ENCODE results near the gene ANKRD18B.
"Not testable (repeated sequence)": the region's sequence is repeated elsewhere in the genome, so short reads cannot be mapped to it uniquely, and the experiment has no call there.

ANKRD18B gene

DNA sequence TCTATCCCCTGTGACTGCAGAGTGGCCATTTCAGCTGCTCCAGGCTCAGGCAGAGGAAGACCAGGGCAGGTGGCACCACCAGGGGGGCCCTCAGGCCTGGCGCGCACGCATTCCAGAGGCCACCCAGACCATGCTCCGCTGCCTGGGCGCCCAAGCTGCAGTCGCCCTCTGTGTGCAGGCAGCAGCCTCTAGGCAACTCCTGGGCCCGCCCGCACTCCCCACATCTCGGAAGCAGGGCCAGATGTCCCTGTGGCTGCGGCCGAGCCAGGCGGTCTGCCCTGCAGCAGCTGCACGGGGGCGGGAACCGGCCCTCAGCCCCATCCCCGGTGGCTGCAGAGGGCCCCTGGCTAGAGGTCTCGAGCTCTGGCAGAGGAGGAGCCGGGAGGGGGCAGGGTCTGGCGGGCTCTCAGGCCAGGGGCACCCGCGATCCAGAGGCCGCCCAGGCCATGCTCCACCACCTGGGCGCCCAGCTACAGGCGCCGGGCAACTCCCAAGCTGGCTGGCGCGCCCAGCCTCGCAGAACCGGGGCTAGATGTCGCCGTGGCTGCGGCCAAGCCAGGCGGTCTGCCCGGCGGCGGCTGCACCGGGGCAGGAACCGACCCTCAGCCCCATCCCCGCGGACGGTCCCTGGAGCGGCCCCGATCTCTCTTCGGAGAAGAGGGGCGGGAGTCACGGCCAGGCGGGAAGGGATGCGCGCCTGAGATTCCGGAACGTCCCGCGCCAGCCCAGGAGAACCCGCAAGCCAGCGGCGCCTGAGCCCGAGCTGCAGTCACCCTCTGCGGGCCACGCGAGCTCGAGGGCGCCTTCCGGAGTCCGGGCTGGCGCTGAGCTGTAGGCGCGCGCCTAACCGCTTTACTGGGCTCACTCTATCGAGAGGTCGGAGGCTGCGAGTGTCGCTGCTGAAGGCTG, at the start of gene ANKRD18B:
TSS of gene ANKRD18B (plus strand) at position 855 of the 909 bp plus-strand sequence. CDS start 239 bp downstream, outside the sequence.
- DNase-seq: peak; percentile 89

DNA sequence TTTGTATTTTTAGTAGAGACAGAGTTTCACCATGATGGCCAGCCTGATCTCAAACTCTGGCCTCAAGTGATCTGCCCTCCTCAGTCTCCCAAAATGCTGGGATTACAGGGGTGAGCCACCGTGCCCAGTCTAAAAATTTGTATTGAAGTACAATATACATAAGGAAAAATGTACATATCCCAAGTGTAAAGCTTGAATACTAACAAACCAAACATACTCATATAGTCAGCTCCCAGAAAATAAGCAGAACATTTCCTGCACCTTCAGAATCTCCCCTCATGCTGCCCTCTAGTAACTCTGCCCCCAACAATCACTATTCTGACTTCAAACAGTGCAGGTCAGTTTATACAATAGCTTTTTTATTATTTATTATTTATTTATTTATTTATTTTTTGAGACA, 48.7 kb upstream of the ANKRD18B start:
- no peak for DNase-seq

DNA sequence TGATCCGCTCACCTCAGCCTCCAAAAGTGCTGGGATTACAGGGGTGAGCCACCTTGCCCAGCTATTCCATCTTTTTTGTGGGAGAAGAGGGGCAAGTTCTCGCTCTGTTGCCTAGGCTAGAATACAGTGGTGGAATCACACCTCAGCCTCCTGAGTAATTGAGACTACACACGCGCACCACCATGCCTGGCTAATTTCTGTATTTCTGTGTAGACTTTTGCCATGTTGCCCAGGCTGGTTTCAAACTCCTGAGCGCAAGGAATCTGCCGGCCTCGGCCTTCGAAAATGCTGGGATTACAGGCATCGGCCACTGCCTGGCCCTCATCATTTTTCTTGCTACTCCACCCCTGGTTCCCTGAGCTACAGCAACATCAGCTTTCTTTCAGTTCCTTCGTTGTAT, 47.5 kb upstream of the ANKRD18B start:
- DNase-seq: no peak

DNA sequence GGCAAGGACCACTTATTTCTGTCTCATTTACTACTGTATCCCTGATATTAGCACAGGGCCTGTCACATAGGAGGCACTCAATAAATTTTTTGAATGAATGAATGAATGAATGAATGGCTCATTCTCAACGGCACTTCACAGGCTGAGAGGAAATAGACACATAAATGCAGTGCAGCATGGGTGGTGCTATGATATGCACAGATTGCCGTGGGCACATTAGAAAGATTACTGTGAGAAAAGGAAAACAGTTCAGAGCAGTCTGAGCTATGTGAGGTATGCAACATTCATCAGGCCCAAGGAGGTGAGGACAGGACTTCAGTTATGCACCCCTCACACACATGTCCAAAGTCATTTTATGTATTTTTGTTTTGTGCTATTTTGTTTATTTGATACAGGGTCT, 43.9 kb upstream of the ANKRD18B start:
- no peak for DNase-seq

DNA sequence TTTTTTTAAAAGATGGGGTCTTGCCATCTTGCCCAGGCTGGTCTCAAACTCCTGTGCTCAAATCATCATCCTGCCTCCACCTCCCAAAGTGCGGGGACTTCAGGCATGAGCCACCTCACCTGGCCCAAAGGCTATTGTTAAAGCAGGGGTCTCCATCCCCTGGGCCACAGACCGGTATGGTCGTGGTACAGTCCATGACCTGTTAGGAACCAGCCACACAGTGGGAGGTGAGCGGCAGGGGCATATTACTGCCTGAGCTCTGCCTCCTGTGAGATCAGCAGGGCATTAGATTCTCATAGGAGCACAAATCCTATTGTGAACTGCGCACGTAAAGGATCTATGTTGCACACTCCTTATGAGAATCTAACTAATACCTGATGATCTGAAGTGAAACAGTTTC, 43.1 kb upstream of the ANKRD18B start:
- DNase-seq: no peak

DNA sequence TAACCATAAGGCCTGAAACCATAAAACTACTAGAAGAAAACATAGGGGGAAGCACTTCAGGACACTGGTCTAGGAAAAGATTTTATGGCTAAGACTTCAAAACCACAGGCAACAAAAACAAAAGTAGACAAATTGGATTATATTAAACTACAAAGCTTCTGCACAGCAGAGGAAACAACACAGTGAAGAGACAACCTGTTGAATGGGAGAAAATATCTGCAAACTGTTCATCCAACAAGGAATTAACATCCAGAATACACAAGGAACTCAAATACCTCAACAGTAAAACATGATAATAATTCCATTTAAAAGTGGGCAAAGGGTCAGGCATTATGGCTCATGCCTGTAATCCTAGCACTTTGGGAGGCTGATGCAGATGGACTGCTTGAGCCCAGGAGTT, 38.7 kb upstream of the ANKRD18B start:
- not testable (repeated sequence) for DNase-seq

DNA sequence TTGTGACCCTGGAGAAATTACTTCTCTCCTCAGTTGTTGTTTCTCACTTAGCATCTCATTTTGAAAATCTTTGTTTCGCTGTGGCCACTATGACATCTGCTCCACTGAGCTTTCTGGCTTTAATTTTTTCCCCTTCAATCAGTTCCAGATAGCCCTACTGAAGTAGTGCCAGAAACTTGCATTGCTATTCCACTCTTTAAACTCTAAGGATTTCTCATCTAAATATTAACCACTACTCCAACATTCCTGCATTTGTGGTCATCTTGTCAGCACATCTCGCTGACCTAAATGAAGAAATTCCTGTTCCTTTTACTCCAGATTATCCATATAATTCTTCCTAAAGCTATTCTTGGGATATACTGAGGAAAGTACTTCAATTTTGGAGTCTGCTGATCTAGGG, 35.0 kb upstream of the ANKRD18B start:
- no peak for DNase-seq

DNA sequence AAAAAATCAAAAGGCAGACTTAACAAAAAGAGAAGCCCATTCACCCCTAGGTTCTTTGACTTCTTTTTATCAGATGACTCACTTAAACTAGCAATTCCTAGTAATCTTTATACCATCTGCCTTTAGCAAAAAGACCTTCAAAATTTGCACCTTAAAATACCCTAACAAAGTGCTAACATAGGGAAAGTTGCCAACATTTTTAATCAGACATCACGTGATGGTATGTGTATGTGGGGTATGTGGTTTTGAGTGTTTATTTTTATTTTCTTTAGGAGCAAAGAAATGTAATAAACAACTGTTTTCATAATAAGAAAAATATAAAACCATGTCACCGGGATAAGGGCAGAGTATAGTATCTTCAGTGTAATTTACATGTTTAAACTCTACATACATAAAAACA, 30.2 kb upstream of the ANKRD18B start:
- DNase-seq: not testable (repeated sequence)

DNA sequence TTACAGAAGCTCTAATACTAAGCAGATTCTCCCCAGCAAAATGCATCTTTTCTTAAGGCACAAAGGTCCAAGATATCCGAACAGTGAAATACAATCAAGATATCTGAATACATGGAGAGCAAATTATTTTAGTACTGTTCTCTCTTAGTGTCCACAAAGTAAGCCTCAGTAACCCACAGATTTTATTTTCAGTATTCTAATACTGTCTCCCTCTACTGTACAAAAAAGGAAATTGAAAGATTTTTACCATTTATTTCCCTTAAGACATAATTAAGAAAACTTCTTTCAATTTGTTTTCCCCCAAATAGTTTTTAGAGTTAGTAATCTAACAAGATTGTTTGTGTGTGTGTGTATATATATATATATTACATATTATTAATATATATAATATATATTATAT, 25.7 kb upstream of the ANKRD18B start:
- peak; percentile 50 for DNase-seq

DNA sequence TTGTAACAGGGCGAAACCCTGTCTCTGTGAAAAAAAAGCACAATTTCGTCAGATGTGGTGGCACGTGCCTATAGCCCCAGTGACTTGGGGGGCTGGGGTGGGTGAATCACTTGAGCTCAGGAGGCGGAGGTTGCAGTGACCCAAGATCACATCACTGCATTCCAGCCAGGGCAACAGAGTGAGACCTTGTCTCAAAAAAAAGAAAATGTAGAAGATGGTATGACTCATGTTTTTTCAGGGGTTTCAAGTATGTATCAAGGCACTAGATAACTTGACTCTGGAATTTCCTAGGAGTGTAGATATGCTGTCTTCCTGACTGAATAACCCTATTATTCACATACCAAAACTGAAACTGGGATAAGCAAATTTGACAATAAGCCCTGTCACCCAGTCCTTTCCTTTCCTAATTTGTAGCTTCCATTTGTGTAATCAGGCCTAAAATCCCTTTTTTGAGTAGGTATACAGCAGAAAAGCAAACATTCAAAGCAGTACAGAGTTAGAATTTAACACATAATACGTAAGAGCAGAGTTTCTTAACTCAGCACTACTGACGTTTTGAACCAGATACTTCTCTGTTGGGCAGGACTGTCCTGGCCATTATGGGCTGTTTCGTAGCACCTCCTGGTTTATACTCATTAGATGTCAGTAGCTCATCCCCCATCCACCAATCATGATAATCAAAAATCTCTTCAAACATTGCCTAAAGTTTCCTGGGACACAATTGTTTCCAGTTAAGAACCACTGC, 17.3 kb upstream of the ANKRD18B start:
- DNase-seq: peak; percentile 45

DNA sequence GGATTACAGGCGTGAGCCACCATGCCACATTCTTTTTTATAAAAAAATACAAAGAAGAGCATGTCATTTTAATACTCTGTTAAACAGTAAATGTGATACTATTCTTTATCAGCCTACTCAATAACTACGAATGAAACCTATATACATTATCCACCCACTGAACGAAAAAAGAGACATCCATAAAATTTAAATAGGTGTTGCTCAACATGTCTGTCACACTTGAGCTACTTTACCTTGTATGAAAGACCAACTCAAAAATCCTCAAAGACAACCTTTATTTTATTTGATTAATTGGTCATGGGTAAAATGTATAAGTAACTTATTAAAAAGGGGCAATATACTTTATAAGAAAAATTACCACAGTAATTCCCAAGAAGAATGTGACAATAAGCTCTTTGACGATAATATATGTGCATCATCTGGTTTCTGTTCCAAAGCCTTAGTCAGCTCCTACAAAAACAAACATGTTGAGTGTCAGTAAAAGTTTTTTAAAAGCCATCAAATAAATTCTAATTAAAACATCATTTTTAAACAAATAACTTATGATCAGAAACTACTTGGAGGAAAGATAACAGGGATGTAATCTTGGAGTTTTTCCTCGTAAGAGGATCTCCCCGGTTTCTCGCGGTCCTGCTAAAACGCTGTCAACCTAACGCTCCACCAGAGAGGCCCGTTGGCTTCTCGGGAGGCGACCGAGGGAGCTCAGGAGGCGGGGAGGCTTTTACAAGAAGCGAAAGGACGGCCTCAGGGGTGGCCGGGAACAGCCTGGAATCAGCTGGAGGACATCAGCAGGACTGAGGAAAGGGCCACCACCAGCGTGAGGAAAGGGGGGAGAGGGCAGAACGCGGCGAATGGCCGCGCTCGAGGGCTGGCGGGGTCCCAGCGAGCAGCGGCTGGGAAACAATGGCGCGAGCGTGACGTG, 13.5 kb upstream of the ANKRD18B start:
- DNase-seq: peak; percentile 88

DNA sequence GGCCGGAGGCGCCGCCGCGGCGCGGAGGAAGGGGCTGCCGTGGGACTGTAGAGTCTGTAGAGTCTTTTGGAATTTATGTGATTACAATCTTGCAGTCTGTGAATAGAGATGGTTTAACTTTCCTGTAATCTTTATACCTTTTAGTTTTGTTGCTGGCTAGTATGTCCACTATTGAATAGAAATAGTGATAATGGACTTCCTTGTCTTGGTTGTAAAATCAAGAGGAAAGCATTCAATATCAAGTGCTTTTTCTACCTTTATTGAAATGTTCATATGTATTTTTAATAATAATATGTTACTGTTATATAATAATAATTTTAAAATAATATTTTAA, 12.9 kb upstream of the ANKRD18B start:
- not testable (repeated sequence) for DNase-seq

DNA sequence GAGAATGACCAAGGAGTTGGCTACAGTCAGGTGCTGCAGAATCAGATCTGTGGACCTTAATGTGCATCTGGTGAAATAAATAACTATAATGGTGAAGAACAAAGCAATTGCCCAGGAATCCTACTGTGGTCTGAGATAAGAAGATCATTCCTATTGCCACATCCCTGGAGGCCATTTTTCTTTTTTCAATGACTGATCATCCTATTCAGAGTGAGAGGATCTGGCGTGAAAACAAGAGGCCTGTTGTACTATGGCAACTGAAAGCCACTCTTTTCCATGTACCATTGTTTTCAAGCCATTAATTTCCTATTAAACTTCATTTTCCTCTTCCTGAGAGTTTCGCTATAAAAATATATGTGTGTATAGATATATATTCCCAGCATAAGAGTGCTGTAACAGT, 11.5 kb upstream of the ANKRD18B start:
- DNase-seq: peak; percentile 28

DNA sequence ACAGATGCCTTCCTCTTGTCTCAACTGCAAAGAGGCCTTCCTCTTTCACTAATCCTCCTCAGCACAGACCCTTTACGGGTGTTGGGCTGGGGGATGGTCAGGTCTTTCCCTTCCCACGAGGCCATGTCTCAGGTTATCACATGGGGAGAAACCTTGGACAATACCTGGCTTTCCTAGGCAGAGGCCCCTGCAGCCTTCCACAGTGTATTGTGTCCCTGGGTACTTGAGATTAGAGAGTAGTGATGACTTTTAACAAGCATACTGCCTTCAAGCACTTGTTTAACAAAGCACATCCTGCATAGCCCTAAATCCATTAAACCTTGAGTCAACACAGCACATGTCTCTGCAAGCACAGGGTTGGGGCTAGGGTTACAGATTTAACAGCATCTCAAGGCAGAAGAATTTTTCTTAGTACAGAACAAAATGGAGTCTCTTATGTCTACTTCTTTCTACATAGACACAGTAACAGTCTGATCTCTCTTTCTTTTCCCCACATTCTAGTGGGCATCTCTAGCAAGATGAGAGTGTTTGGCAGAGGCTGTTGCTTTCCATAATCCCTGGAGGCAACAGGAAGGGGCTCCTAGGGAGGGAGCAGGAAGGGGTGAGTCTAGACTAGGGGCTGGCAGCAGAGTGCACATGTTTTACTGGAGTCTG, 8.6 kb upstream of the ANKRD18B start:
- peak; percentile 89 for DNase-seq

DNA sequence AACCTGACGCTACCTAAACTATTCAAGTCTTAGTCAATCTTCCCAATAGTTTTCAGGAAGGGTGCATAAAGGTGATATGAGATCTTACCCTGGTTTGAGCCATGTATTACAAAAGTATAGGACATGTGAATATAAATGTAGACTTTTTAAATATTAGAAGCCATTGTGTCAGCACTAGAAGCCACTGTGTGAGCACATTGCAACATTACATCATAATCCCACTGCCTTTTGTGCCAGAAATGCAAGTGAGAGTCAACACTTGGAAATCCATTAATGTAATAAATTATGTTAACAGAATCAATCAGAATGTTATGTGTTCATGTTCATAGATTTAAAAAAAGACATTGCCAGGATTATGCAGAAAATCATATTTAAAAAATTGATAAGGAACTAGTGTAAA, 7.7 kb upstream of the ANKRD18B start:
- DNase-seq: peak; percentile 48

DNA sequence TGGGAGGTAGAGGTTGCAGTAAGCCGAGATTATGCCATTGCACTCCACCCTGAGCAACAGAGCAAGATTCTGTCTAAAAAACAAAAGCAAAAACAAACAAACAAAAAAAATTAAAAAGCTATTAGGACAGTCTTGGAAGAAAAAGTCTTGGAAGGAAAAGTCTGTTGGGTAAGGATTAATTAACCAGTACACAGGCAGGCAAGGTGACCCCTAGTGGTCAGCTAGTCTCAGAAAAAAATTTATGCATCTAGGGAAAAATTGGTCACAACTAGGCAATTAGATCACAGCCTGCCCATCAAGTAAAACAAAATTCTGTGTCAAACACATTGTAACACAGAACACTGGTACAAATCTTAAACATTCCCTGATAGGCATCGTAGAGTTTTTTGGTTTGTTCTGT, 6.7 kb upstream of the ANKRD18B start:
- DNase-seq: peak; percentile 71

DNA sequence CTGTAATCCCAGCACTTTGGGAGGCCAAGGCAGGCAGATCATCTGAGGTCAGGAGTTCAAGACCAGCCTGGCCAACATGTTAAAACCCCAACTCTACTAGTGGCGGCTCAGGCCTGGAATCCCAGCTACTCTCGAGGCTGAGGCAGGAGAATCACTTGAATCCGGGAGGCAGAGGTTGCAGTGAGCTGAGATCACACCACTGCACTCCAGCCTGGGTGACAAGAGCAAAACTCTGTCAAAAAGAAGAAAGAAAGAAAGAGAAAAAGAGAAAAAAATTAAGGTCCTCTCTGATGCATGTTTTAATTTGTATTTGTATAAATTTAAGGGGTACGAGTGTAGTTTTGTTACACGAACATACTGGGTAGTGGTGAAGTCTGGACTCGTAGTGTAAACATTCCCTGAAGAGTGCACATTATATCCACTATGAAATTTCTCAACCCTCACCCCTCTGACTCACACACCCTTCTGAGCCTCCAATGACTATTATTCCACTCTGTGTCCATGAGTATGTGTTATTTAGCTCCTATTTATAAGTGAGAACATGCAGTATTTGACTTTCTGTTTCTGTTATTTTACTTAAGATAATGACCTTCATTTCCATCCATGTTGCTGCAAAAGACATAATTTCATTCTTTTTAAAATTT, 6.0 kb upstream of the ANKRD18B start:
- peak; percentile 57 for DNase-seq

DNA sequence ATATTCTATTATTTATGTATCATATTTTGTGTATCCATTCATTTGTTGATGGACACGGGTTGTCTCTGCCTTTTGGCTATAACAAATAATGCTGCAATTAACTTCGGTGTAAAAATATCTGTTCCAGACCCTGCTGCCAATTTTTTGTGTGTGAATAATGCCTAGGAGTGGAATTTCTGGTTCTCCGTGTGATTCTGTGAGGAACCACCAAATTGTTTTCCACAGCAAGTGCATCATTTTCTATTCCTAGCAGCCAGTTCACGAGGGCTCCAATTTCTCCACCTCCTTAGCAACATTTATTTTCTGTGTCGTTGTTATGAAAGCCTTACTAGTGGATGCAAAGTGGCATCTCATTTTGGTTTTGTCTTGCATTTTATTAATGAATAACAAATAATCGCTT, 2.2 kb upstream of the ANKRD18B start:
- peak; percentile 42 for DNase-seq

DNA sequence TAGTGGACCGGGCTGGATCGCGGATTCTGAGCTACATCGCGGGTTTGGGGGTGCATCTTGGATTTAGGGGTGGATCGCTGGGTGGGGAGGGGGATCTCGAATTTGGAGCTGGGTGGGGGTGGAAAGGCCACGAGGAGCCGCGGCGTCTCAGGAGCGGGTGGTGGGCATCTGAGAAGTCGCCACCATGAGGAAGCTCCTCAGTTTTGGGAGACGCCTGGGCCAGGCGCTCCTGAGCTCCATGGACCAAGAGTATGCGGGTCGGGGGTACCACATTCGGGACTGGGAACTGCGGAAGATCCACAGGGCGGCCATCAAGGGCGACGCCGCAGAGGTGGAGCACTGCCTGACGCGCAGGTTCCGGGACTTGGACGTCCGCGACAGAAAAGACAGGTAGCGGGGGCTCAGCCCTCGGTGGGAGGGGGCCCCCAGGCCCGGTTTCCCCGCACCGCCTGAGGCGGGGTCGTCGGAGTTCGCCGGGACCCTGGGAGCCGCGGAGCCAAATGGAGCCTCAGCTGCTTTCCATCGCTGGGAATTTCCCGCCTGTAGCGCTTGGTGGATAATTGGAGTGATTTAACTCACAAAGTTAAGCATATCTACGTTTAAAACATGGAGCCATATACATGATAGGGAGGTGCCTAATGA, 376 bp downstream of the ANKRD18B start:
- DNase-seq: peak; percentile 66

DNA sequence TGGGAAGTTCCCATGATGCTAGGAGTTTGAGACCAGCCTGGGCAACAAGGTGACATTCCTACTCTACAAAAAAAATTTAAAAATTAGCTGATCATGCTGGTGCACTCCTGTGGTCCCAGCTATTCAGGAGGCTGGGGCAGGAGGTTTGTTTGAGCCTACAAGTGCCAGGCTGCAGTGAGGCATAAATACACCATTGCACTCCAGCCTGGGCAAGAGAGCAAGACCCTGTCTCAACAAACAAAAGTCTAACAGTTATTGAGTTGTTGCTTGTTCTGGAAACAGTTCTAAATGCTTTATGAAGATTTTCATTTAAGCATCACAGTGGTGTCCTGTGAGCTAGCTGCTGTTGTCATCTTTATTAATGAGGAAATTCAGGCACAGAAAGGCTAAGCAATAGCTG, 4.0 kb downstream of the ANKRD18B start:
- DNase-seq: not testable (repeated sequence)

DNA sequence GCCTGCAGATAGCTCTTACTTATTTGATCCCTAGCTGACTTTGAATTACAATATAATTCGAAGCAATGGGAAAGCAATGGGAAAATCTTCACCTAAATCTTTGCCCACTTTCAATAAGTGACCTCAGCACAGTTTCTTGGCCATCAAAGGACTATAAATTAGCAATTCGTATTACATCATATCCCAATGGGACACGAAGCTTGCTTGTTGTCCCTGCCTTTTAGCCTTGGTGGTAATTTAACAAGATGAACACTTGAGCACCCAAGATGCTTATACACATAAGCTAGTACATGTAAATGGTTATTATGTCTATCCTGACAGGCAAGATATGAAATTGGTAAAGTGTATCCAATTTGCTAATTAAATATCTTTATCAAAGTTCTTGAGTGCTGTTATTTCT, 9.9 kb downstream of the ANKRD18B start:
- not testable (repeated sequence) for DNase-seq
